NOMO-1 treated with DMSO at 0.1 percent for 48 hours (cell line): ENCODE data around the gene SH3RF2.
A peak's percentile ranks its signal among the peaks of the same experiment; 100 is the strongest.
"Not testable (repeated sequence)": the region's sequence is repeated elsewhere in the genome, so short reads cannot be mapped to it uniquely, and the experiment has no call there.

Experiments
- DNase-seq: peaks from one replicate; lab custom pipeline; 2025; ENCODE audit not compliant: unreplicated experiment; lab: John Stamatoyannopoulos, UW

SH3RF2 gene

DNA sequence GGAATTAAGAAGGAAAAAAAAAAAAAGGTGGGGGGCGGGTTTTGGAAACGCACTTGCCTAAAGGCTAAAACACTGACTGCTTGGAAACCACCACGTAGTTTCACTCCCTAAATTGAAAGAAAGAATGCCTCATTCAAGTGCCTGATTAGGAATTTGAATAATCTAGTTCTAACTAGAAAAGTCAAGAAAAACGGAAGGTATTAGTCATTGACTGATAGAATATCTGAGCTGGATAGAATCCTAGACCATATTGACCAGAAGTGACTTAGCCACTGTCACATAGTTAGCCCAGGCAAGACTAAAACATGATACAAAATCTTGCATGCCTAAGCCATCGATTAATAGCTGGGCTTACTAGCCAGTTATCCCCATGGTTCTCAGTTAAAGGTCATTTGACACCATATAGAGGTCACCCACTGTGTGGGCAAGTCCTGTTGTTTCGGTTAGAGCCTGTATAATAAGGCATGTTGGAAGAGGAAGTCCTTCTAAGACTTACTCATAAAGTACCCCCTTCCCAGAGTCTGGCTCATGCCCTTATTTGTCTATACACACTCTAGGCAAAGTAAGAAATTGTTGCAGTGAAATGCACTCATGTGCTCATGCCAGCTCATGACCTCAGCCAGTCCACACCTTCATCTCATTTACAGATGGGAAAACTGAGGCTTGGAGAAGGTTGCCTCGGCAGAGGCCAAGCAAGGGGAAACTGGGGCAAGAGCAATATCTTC lies 40.2 kb downstream of the SH3RF2 start:
- DNase-seq, result peak; percentile 65

- DNase-seq, result no peak
Observed at GRCh38 chr5:145978171-145978570, 41.8 kb downstream of the SH3RF2 start.

DNA sequence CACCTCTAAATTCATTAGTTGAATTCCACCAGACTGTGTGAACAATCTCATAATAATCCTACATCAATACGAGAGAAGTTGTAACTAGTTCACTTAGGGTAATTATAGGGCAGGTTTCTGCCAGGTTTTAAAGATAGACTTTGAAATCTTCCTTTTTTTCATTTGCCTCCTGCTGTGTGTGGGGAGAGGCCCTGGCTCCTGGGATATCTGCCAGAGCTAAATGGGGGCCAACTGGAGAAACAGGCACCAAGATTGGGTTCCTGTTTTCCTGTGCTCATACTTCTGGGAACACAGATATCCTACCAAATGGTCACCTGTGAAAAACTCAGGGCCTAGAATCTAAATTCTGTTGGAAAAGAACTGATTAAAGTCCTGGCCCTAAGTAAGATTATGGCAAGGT lies 42.3 kb downstream of the SH3RF2 start:
- DNase-seq, result no peak

DNA sequence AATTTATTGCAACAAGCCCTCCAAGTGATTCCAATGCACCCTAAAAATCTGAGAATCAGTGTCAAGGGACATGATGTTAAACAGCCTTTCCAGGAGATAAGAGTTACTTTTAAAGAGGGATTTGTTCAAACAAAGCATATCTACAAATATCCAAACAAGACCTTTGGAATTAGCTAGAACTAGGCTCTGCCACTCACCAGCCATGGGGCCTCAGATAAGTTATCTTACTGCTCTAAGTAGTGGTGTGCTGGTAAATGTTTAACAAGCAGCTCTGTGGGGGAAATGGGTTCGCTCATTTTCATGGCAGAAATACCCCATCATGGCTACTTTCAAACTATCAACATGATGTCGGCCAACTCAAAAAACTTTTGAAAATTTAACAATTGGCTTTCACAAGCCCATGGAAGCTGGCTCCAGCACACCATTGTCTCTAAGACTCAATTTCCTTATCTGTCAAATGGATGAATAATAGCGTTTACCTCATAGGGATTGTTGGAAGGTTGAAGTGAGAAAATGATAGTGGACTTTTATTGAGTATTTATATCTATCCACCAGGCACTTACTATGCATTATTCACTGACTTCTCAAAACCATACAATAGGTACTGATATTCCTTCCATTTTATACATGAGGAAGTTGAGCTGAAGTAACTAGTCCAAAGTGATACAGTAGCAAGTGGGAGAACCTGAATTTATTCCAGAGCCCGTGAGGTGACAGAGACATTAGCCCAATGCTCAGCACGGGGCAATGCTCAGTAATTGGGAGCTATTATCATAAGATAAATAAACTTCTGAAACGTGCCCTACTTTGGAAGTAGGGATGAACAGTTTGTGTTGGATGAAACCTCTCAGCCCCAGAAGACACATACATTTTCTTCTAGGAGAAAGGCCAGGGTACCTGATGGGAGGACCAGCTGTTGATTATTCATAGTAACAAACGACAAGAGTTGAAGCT lies 43.2 kb downstream of the SH3RF2 start:
- DNase-seq, result no peak

GRCh38 chr5:145980259-145980658 lies 43.9 kb downstream of the SH3RF2 start:
- DNase-seq, result no peak

GRCh38 chr5:145980718-145981117 lies 44.3 kb downstream of the SH3RF2 start:
- DNase-seq, result no peak

GRCh38 chr5:145981589-145982571 lies 45.5 kb downstream of the SH3RF2 start:
- DNase-seq, result peak; percentile 55

DNA sequence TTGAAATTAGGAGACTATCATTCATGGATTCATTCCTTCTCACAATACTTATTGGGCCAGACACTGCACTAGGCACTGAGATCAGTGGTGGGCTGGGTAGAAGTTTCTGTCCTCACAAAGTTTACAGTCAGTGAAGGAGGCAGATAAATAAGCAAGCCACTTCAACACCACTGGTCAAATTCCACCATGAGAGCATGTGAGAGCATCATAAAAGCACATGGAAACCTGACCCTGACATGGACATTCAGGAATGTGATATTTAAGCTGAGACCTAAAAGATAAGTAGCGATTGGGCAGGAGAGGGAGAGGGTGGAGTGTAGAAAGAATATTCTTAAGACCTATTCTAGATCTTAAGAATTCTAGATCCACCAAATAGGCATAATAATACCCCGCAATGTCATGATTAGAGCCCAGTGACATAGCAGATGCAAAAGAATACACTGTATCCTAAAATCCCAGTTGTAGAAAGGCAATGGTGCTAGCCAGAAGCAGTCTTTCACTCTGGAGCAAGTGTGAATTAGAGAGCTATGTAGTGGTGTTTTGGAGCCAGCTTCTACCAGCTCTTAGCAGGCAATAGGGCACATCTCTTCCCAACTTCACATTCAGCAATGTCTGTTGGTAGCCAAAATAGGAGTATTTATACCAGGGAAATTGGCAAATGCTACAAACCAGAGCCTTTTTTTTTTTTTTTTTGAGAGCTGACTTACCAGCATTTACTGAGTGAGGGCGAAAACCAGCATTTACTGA lies 46.4 kb downstream of the SH3RF2 start:
- DNase-seq, result no peak

DNA sequence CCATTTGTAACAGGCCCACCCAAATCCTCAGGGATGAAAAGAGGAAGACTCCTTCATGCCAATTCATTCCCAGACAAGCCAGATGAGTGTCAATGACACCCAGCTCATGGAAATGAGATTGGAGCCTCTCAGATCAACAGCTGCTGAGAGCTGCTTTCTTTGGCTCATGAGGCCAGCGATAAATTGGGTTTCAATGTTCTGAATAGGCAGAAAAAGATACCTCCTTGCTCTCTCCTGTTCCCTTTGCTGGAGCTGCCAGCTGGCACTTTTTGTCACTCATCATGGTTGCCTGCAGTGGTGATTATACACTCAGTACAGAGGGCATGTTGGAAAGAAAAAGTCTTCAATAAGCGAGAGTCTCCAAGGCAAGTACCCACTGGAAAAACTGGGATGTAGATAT lies 47.1 kb downstream of the SH3RF2 start:
- no peak for DNase-seq

GRCh38 chr5:145984072-145984471 lies 47.7 kb downstream of the SH3RF2 start:
- DNase-seq, result peak; percentile 96

DNA sequence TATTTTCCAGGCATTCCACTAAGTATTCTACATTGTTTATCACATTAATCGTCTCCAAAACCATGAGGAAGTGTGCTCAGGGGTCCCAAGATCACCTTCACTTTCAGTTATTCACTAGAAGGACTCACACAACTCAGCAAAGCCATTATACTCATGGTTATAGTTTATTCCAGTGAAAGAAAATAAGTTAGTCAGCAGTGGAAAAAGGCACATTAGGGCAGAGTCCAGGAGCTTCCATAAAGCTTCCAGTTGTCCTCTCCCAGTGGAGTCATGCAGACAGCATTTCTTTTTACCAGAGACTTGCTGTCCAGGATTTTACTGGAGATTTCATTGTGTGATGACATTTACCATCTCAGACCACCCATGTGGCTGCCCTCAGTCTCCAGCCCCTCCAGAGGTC lies 51.5 kb downstream of the SH3RF2 start:
- DNase-seq, result no peak

DNA sequence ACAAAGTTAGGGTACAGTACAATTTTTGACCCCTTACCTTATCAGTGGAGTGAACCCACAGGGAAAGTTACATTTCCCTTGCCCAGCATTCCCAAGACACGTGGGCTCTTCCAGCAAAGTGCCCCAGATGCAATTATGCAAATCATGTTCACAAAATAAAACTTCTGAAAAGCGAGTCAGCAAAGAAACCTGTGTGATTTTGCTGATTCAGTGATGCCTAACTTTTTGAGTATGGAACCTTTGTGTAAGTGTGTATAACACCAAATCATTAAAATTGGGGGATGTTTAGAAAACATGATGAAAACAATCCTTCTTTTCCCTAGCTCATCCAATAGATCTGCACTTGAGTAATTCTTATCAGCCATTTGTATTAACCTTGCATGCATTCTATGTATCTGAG lies 52.6 kb downstream of the SH3RF2 start:
- no peak for DNase-seq

DNA sequence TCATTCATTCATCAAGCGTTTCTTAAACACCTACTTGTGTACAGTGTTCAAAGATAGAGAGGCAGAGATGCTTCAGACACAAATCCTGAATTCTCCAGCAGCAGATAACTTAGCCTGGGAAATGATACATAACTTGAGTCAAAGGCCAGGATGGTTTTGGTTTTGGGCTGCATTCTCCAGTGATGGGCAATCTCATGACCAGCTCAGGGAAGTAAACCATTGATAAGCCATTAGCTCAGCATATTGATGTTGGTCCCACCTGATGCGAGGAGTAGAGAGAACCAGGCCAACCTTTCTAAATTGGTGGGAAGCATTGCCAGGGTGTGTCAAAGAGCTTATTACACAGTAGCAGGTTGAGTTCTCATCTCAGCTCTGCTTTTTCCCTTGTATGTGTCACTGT lies 53.0 kb downstream of the SH3RF2 start:
- DNase-seq, result no peak

GRCh38 chr5:145990170-145990569 lies 53.8 kb downstream of the SH3RF2 start:
- DNase-seq, result no peak

DNA sequence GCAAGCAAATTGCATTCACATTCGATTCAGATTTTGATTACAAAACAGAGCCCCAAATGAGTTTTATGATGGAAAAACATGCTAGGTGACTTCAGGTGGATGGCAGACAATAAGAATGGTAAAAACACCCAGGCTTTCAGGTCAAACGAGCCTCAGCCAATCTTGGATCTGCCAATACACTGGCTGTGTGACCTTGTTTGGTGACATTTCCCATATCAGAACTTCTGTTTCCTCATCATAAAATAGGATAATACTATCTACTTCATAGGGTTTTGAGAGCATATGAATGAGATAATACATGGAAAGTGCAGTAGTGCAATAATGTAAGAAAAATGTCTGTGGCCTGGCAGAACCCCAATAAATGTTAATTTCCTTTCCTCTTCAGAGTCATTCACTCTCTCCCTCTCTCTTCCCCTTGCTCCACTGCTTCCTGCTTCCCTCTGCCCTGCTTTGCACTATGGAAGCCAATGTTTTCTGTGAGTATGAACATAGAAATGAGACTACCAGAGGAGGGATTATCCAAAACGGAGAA lies 54.7 kb downstream of the SH3RF2 start:
- no peak for DNase-seq

GRCh38 chr5:145993538-145993937 lies 57.2 kb downstream of the SH3RF2 start:
- DNase-seq, result not testable (repeated sequence)

GRCh38 chr5:145996135-145996534 lies 59.8 kb downstream of the SH3RF2 start:
- peak; percentile 88 for DNase-seq

GRCh38 chr5:145999208-145999607 lies 62.8 kb downstream of the SH3RF2 start:
- no peak for DNase-seq

DNA sequence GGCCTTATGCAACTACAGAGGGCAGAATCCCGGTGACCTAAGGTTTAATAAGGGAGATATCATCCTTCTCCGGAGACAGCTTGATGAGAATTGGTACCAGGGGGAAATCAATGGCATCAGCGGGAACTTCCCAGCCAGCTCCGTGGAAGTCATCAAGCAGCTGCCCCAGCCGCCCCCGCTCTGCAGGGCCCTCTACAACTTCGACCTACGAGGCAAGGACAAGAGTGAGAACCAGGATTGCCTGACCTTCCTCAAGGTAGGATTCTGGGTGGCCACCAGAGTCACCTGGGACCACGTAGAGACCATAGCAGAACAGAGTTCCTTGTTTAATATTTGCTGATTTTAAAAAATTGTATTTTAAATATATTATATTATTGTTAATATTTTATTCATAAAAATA lies 63.7 kb downstream of the SH3RF2 start:
- DNase-seq, result no peak
